AG09309 (cell line): ENCODE data around the gene MUC5AC.
"Not testable (repeated sequence)": the region's sequence is repeated elsewhere in the genome, so short reads cannot be mapped to it uniquely, and the experiment has no call there.

ENCODE experiments used
- DNase-seq: peaks from one replicate; pipeline ENCODE4 v3.0.0-alpha.2; 2010; ENCODE audit warnings: low read depth
- H3K4me3 ChIP-seq: 2 replicates; pipeline ENCODE4 v1.5.1; 2011; ENCODE audit warnings: mild to moderate bottlenecking, low read depth, low read length, moderate library complexity; ENCODE audit not compliant: control insufficient read depth
- TF ChIP-seq, protein P1 (sequence below): IDR thresholded peaks from 2 replicates; pipeline ENCODE4 v1.5.1; 2011; ENCODE audit warnings: mild to moderate bottlenecking, low read depth, low read length, inconsistent platforms; ENCODE audit not compliant: insufficient read depth, control insufficient read depth; ENCODE audit errors: missing control alignments

The MUC5AC gene

DNA sequence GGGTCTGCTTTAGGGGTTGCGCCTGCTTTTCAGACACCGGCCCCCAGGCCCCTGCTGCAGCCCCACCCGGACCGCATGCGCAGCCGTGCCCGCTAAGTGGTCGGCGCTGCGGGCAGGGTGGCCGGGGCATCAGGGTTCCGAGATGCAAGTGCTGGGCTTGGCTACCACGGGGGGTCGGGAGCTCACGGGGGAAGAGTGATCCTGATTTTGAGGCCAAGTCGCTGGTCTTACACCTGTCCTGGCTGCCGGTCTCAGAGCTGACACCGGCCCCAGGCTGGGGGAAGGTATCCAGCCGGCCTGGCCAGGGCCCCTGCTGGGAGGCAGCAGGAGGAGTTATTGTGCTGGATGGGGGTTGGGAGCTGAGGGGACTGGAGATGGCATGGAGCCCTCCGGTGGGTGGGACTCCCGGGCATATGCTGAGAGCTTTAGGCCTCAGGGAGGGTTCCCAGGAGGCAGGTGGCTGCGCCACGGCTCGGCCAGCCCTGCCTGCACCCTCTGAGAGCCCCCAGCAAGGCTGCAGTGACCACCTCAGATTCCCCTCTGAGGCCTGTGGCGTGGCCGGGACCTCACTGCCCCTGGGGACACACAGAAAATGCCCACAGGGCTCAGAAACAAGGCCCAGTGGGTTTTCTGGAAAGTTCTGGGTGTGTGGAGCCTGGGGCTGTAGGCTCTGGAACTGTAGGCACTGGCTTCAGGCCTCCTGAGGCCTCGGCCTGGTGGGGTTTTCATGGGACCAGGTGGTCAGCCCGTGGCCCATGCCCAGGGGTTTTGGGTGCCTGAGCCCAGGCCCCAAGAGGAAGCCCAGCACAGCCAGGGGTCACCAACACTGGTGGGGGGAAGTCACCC lies 4.4 kb upstream of the MUC5AC start:
- DNase-seq, result no peak
- no peak overlapping the region for H3K4me3 ChIP-seq
- TF ChIP-seq, protein P1, sequence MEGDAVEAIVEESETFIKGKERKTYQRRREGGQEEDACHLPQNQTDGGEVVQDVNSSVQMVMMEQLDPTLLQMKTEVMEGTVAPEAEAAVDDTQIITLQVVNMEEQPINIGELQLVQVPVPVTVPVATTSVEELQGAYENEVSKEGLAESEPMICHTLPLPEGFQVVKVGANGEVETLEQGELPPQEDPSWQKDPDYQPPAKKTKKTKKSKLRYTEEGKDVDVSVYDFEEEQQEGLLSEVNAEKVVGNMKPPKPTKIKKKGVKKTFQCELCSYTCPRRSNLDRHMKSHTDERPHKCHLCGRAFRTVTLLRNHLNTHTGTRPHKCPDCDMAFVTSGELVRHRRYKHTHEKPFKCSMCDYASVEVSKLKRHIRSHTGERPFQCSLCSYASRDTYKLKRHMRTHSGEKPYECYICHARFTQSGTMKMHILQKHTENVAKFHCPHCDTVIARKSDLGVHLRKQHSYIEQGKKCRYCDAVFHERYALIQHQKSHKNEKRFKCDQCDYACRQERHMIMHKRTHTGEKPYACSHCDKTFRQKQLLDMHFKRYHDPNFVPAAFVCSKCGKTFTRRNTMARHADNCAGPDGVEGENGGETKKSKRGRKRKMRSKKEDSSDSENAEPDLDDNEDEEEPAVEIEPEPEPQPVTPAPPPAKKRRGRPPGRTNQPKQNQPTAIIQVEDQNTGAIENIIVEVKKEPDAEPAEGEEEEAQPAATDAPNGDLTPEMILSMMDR, result no peak

DNA sequence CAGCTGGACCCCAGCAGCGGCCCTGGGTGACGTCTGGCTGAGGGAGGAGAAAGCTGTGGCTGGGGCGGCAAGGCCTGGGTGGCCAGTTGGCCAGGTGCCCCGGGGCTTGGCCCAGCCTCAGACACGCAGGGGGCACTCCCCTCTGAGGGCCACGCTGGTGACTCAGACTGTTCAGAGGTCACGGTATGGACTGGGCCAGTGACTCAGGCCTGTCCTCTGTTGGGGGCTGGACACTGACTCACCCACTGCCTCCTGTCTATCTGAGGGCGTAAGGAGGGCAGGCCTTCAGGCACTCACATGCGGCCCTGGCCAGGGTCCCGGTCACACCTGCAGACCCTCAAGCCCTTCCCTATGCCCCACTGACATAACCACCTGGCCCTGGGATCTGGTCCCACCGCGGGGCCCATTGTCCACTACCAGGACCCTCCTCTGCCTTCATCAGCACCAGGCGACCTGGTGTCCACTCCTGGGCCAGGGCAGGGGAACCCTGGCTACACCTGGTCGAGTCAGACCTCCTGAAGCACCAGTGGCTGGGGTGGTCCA lies 3.7 kb upstream of the MUC5AC start:
- TF ChIP-seq, protein P1, result no peak
- H3K4me3 ChIP-seq, result no peak overlapping the region
- DNase-seq, result peak; percentile 82

DNA sequence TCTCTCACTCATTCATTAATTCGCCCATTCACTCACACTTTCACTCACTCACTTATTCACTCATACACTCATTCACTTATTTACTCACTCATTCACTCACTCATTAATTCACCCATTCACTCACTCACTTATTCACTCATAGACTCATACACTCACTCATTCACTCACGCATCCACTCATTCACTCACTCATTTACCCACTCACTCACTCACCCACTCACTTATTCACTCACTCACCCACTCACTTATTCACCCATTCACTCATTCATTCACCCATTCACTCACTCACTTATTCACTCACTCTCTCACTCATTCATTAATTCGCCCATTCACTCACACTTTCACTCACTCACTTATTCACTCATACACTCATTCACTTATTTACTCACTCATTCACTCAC lies 3.1 kb upstream of the MUC5AC start:
- DNase-seq, H3K4me3 ChIP-seq: not testable (repeated sequence)

DNA sequence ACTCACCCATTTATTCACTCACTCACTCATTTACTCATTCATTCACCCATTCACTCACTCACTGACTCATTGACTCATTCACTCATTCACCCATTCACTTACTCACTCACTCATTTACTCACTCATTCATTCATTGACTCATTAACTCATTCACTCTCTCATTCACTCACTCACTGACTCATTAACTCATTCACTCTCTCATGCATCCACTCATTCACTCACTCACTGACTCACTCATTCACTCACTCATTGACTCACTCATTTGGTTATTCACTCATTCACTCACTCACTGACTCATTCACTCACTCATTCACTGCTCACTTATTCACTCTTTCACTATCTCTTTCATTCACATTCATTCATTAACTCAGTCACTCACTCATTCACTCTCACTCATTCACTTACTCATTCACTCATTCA lies 2.5 kb upstream of the MUC5AC start:
- DNase-seq, result no peak

DNA sequence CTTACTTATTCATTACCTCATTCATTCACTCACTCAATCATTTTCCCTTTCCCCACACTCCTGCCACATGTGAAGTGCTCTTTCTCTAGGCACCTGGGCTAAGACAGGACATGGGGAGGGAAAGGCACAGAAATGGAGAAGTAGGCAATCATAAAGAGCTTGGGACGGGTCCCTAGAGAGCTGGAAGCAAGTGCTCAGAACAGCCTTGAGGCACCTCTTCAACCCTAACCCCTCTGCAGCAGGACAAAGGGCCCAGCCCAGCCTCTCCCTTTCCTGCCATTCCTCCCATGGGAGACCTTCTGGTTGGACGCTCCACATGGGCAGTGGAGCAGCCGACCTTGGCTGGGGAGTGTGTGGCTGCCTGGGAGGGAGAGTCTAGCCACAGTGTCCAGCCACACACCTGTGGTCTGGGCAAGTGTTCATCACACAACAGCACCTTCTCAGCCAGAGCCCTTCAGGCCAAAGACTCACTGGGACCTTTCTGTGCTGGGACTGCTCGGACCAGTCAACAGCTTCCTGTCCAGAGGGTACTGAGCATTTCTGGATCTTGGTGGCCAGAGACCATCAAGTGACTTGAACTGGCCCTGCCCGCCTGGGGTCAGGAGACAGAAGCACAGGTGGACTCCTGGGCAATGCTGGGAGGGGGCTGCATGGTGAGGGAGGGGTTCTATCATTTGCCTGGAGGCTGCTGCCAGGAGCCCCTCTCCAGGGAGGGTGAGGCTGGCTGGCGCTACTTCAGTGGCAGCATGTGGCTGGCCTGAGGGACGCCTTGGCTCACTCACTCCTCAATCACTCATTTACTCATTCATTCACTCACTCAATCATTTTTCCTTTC lies 1.0 kb upstream of the MUC5AC start:
- DNase-seq, result no peak
- no peak overlapping the region for H3K4me3 ChIP-seq
- TF ChIP-seq, protein P1, result no peak

More for the DNA sequence above, 2.5 kb upstream of the MUC5AC start:
- TF ChIP-seq, protein P1, result no peak
- H3K4me3 ChIP-seq, result no peak overlapping the region

DNA sequence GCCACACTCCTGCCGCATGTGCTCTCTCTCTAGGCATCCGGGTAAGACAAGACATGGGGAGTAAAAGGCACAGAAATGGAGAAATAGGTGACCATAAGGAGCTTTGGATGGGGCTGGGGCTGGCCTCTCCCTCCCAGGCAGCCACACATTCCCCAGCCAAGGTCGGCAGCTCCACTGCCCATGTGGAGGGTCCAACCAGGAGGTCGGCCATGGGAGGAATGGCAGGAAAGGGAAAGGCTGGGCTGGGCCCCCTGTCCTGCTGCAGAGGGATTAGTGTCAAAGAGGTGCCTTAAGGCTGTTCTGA lies 460 bp upstream of the MUC5AC start:
- no peak for DNase-seq
- no peak overlapping the region for H3K4me3 ChIP-seq
- TF ChIP-seq, protein P1, result no peak
